NCI-H1436 treated with DMSO at 0.1 percent for 48 hours (cell line): ENCODE measurements around the gene KRTDAP.

ENCODE experiments used
- DNase-seq: peaks from one replicate; lab custom pipeline; 2025; lab: John Stamatoyannopoulos, UW

The KRTDAP gene

GRCh38 chr19:35451338-35452096, 38.7 kb downstream of the KRTDAP start:
- DNase-seq = no peak

GRCh38 chr19:35449359-35450043, 40.8 kb downstream of the KRTDAP start:
- DNase-seq = peak; percentile 6

GRCh38 chr19:35447606-35448469, 42.4 kb downstream of the KRTDAP start, which contains the start of gene FFAR2:
FFAR2 (plus strand) TSS chr19:35448257; CDS start chr19:35449715, 1,458 bp downstream.
- no peak for DNase-seq

- DNase-seq = no peak
Observed at GRCh38 chr19:35445826-35446593, 44.3 kb downstream of the KRTDAP start.

- DNase-seq = no peak
Observed at GRCh38 chr19:35444735-35445134, 45.5 kb downstream of the KRTDAP start.

GRCh38 chr19:35442091-35442490, 48.2 kb downstream of the KRTDAP start:
- no peak for DNase-seq

- no peak for DNase-seq
Observed at GRCh38 chr19:35439921-35440320, 50.3 kb downstream of the KRTDAP start.

GRCh38 chr19:35438527-35438926, 51.7 kb downstream of the KRTDAP start:
- no peak for DNase-seq

GRCh38 chr19:35438096-35438495, 52.2 kb downstream of the KRTDAP start:
- no peak for DNase-seq

- DNase-seq = no peak
Observed at GRCh38 chr19:35437406-35437951, 52.8 kb downstream of the KRTDAP start.
